ENCODE data around the gene MYOC. TPM values are rescaled to one million over a fixed set of nuclear protein-coding genes. Genes with fewer than 3 reads are reported as not detected.
"Not testable (repeated sequence)": the region's sequence is repeated elsewhere in the genome, so short reads cannot be mapped to it uniquely, and the experiment has no call there.

The MYOC gene
- total RNA-seq, 3 donors from 2014 or later: 2.0 to 18.7 (median 4.9) TPM

DNA sequence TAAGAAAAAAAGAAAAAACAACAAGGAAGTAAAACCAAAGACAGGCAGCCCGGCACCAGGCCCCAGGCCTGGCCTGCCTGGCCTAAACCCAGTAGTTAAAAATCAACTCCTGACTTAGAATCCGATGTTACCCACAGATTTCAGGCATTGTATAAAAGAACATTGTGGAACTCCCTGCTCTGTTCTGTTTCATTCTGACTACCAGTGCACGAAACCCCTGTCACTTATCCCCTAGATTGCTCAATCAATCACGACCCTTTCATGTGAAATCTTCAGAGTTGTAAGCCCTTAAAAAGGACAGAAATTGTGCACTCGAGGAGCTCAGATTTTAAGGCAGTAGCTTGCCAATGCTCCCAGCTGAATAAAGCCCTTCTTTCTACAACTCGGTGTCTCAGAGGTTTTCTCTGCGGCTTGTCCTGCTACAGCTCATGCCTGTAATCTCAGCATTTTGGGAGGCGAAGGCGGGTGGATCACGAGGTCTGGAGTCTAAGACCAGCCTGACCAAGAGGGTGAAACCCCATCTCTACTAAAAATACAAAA lies 46.0 kb downstream of the MYOC start:
- Histone ChIP-seq H3K27ac (no peak overlapping the region), H3K27me3 (no peaks in the 10 kb centered on the region), H3K4me1 (no peaks in the 10 kb centered on the region), H3K36me3 (no peaks in the 10 kb centered on the region), H3K4me3 (no peak overlapping the region), H3K9me3 (no peaks in the 10 kb centered on the region)
- DNase-seq (ENCODE audit: low spot score in 2 of 2): no peak
- intact Hi-C loops (cut with DNase I; ENCODE audit: low total_unique reads): no loop called here
- TF ChIP-seq POLR2A (IDR thresholded peaks at IDR 0.05) (no peak), CTCF (IDR thresholded peaks at IDR 0.05) (no peak), POLR2AphosphoS5 (IDR thresholded peaks at IDR 0.05) (no peak)

- DNase-seq (ENCODE audit: low spot score in 2 of 2); H3K27ac ChIP-seq; H3K27me3 ChIP-seq; intact Hi-C loops (cut with DNase I; ENCODE audit: low total_unique reads); H3K4me3 ChIP-seq; H3K4me1 ChIP-seq; H3K9me3 ChIP-seq; H3K36me3 ChIP-seq: not testable (repeated sequence)
Observed at GRCh38 chr1:171603042-171603441, 49.4 kb downstream of the MYOC start.

- intact Hi-C loops (cut with DNase I; ENCODE audit: low total_unique reads): no loop called here
- DNase-seq (ENCODE audit: low spot score in 2 of 2): no peak
- TF ChIP-seq POLR2A (IDR thresholded peaks at IDR 0.05) (no peak), POLR2AphosphoS5 (IDR thresholded peaks at IDR 0.05) (no peak), CTCF (IDR thresholded peaks at IDR 0.05) (no peak)
Observed at GRCh38 chr1:171600862-171601261, 51.6 kb downstream of the MYOC start.

DNA sequence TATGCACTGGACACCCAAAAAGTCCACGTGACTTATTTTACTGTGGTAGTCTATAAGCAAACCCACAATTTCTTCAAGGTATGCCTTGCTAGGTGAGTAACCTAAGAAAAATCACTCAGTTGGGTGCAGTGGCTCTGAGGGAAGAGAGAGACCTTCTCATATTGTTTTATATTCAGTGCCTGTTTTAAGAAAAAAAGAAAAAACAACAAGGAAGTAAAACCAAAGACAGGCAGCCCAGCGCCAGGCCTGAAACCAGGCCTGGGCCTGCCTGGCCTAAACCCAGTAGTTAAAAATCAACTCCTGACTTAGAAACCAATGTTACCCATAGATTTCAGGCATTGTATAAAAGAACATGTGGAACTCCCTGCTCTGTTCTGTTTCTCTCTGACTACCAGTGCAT lies 52.2 kb downstream of the MYOC start:
- H3K36me3 ChIP-seq; H3K4me1 ChIP-seq; H3K27me3 ChIP-seq; H3K27ac ChIP-seq; H3K9me3 ChIP-seq; DNase-seq (ENCODE audit: low spot score in 2 of 2); H3K4me3 ChIP-seq; intact Hi-C loops (cut with DNase I; ENCODE audit: low total_unique reads): not testable (repeated sequence)

More at GRCh38 chr1:171600862-171601261, 51.6 kb downstream of the MYOC start:
- Histone ChIP-seq H3K4me1 (no peaks in the 10 kb centered on the region), H3K4me3 (no peak overlapping the region), H3K9me3 (no peaks in the 10 kb centered on the region), H3K27me3 (no peaks in the 10 kb centered on the region), H3K36me3 (no peaks in the 10 kb centered on the region), H3K27ac (no peak overlapping the region)

GRCh38 chr1:171597203-171597602 lies 55.3 kb downstream of the MYOC start:
- intact Hi-C loops (cut with DNase I; ENCODE audit: low total_unique reads): no loop called here
- Histone ChIP-seq H3K4me3 (no peak overlapping the region), H3K27ac (no peak overlapping the region), H3K27me3 (no peaks in the 10 kb centered on the region), H3K36me3 (no peaks in the 10 kb centered on the region), H3K4me1 (no peaks in the 10 kb centered on the region), H3K9me3 (no peaks in the 10 kb centered on the region)
- DNase-seq (ENCODE audit: low spot score in 2 of 2): no peak
- no peak for TF ChIP-seq POLR2AphosphoS5 (IDR thresholded peaks at IDR 0.05)
- no peak for TF ChIP-seq CTCF (IDR thresholded peaks at IDR 0.05)
- TF ChIP-seq POLR2A (IDR thresholded peaks at IDR 0.05): no peak

GRCh38 chr1:171596705-171597104 lies 55.8 kb downstream of the MYOC start:
- Histone ChIP-seq H3K27ac (no peak overlapping the region), H3K4me3 (no peak overlapping the region), H3K4me1 (no peaks in the 10 kb centered on the region), H3K9me3 (no peaks in the 10 kb centered on the region), H3K27me3 (no peaks in the 10 kb centered on the region), H3K36me3 (no peaks in the 10 kb centered on the region)
- intact Hi-C loops (cut with DNase I; ENCODE audit: low total_unique reads): no loop called here
- no peak for TF ChIP-seq POLR2A (IDR thresholded peaks at IDR 0.05)
- TF ChIP-seq POLR2AphosphoS5 (IDR thresholded peaks at IDR 0.05): no peak
- TF ChIP-seq CTCF (IDR thresholded peaks at IDR 0.05): no peak
- DNase-seq (ENCODE audit: low spot score in 2 of 2): no peak

All from breast epithelium (tissue), 4 donors.